NCI-H2227 (cell line): ENCODE results near the gene AARS2.

Source experiments
- DNase-seq: peaks from one replicate; lab custom pipeline; 2025; ENCODE audit not compliant: unreplicated experiment; lab: John Stamatoyannopoulos, UW

Gene AARS2

GRCh38 chr6:44250067-44250717 lies 63.0 kb downstream of the AARS2 start:
- DNase-seq: no peak
